ENCODE measurements around the gene NUP210. TPM values are rescaled to one million over a fixed set of nuclear protein-coding genes. Genes with fewer than 3 reads are reported as not detected.

Gene NUP210
- total RNA-seq: 11.1 TPM

GRCh38 chr3:13420045-13420830 lies at the start of gene NUP210:
NUP210 (minus strand) TSS chr3:13420322; CDS start chr3:13420226, 96 bp downstream.

Small RNAs within 50 kb of the gene (small RNA-seq; reads per million reads assigned to genes)
- gene AC027124.2: not detected

Other genes with a start within 250 kb of the NUP210 start
- gene HDAC11, start 60.0 kb upstream of the NUP210 start, total RNA-seq: 17.8 TPM
- 6.0 TPM for gene FBLN2, start 128.8 kb upstream of the NUP210 start, total RNA-seq